K562 (cell line): ENCODE results near the gene MEF2D. TPM values are rescaled to one million over a fixed set of nuclear protein-coding genes. Genes with fewer than 3 reads are reported as not detected.
A peak's percentile ranks its signal among the peaks of the same experiment; 100 is the strongest.

ENCODE experiments used
- ILK ChIP-seq: fragments of 450-650 bp; IDR thresholded peaks from 2 replicates; pipeline ENCODE4 v1.6.1; 2016; ENCODE audit warnings: missing genetic modification characterization, low read depth, mild to moderate bottlenecking, missing compliant biosample characterization, moderate library complexity, borderline replicate concordance
- KLF1 ChIP-seq: fragments of 450-650 bp; IDR thresholded peaks from 2 replicates; pipeline ENCODE4 v1.6.1; 2016; ENCODE audit warnings: missing genetic modification characterization, missing compliant biosample characterization
- MCM2 ChIP-seq: fragments of 450-650 bp; IDR thresholded peaks from 2 replicates; pipeline ENCODE4 v1.6.1; 2017; ENCODE audit warnings: low read depth, mild to moderate bottlenecking
- MEF2D ChIP-seq: conservative IDR thresholded peaks from 2 replicates; pipeline ENCODE4 v1.6.1; 2016; ENCODE audit warnings: low read depth, missing genetic modification characterization, missing compliant biosample characterization
- NCOA2 ChIP-seq, 2 experiments: fragments of 450-650 bp; IDR thresholded peaks; 2 replicates each; pipeline ENCODE4 v1.6.1; 2018; ENCODE audit warnings: mild to moderate bottlenecking in 2 of 2, moderate library complexity in 1 of 2; ENCODE audit not compliant: partially characterized antibody in 2 of 2
- NR2C2 ChIP-seq, 2 experiments: fragments of 200-800 bp in 1 of 2; sonication (Bioruptor generic) in 1 of 2; sonication (generic) in 1 of 2; formaldehyde crosslinking in 1 of 2; IDR thresholded peaks; 2 replicates each; pipeline versions ENCODE4 v1.6.1 to v1.8.0; 2016 to 2022; ENCODE audit warnings: mild to moderate bottlenecking in 1 of 2, missing compliant biosample characterization in 1 of 2, missing genetic modification characterization in 1 of 2, missing genetic modification reagents in 1 of 2
- POLR2AphosphoS2 ChIP-seq: IDR thresholded peaks from 2 replicates; pipeline ENCODE4 v1.6.1; 2012; ENCODE audit warnings: low read length, improper control_type of control experiment
- PRPF4 ChIP-seq: fragments of 200-400 bp; formaldehyde crosslinking; IDR thresholded peaks from one replicate; pipeline ENCODE4 v1.6.1; 2017; ENCODE audit warnings: low read length, low read depth, mild to moderate bottlenecking; ENCODE audit not compliant: insufficient read depth, poor library complexity, severe bottlenecking
- RBFOX2 ChIP-seq: fragments of 200-400 bp; formaldehyde crosslinking; IDR thresholded peaks from 2 replicates; pipeline ENCODE4 v1.6.1; 2017; ENCODE audit warnings: low read depth, mild to moderate bottlenecking, low read length, moderate library complexity
- REST ChIP-seq, 2 experiments: fragments of 450-650 bp; formaldehyde crosslinking in 1 of 2; IDR thresholded peaks; 2 replicates each; pipeline versions ENCODE4 v1.4.0 to v1.6.1; 2014 to 2020; ENCODE audit warnings: mild to moderate bottlenecking in 2 of 2, borderline replicate concordance in 1 of 2, low read depth in 1 of 2
- SMAD4 ChIP-seq: fragments of 250-450 bp; sonication (Bioruptor Pico); conservative IDR thresholded peaks from 2 replicates; pipeline ENCODE4 v1.8.0; 2021; ENCODE audit warnings: inconsistent platforms, mild to moderate bottlenecking, moderate library complexity
- SMARCB1 ChIP-seq: IDR thresholded peaks from 2 replicates; pipeline ENCODE4 v1.6.1; 2011; ENCODE audit warnings: improper control_type of control experiment, low read depth; ENCODE audit not compliant: insufficient read length
- SNRNP70 ChIP-seq: fragments of 200-400 bp; formaldehyde crosslinking; optimal IDR thresholded peaks from 2 replicates; pipeline ENCODE3; 2017; ENCODE audit warnings: low read depth, low read length
- USF2 ChIP-seq: sonication (generic); formaldehyde crosslinking; IDR thresholded peaks from 2 replicates; pipeline ENCODE4 v1.5.0; 2020; ENCODE audit warnings: missing genetic modification reagents
- ZKSCAN3 ChIP-seq: fragments of 250-450 bp; sonication (Bioruptor Pico); IDR thresholded peaks from 2 replicates; pipeline ENCODE4 v1.4.0; 2020
- ZNF586 ChIP-seq: fragments of 450-650 bp; formaldehyde crosslinking; conservative IDR thresholded peaks from 2 replicates; pipeline ENCODE4 v1.4.0; 2020; ENCODE audit warnings: mild to moderate bottlenecking, moderate library complexity
- polyA plus RNA-seq, 8 experiments: library from polyadenylated mRNA; depleted of rRNA in 4 of 8; stranded (reverse) in 5 of 8; unstranded in 3 of 8; fragments of >200 nt; fragmentation: Nextera tagmentation in 2 of 8; fragmentation: Illumina TruSeq in 1 of 8; extraction: Ambion mirVana in 2 of 8; extraction: Trizol in 1 of 8; gene quantifications; 2 replicates each; pipeline versions ENCODE4 v1.2.1 to v1.2.3, GENCODE V29; 2011 to 2014; ENCODE audit warnings: inconsistent platforms in 1 of 8, missing spikeins in 1 of 8
- total RNA-seq, 7 experiments: library from RNA; depleted of rRNA in 6 of 7; stranded (reverse); fragments of >200 nt in 6 of 7; fragmentation: Illumina TruSeq in 2 of 7; extraction: Trizol in 2 of 7; gene quantifications; 2 replicates each; pipeline versions ENCODE4 v1.2.1 to v1.2.3, GENCODE V29; 2011 to 2021; ENCODE audit warnings: low replicate concordance in 1 of 7
- TF ChIP-seq, protein P1 (sequence below): sonication (generic); formaldehyde crosslinking; IDR thresholded peaks from 2 replicates; pipeline ENCODE4 v1.8.0; 2023; ENCODE audit warnings: mild to moderate bottlenecking, missing genetic modification reagents

Gene MEF2D
- total and polyA plus RNA-seq, 9 of the 15 experiments (the other 6 are each of a cell fraction or from before 2014, with no cell fraction given), result 0.10 to 19.5 (median 2.6) TPM

GRCh38 chr1:156500793-156501506 is 375 bp upstream of the MEF2D start (continued):
- TF ChIP-seq REST (IDR thresholded peaks at IDR 0.05; ENCODE audit: borderline replicate concordance) (peak; percentile 27; the same call in 1 of the 2 replicates), REST (CRISPR knock-in tag; IDR thresholded peaks at IDR 0.05; ENCODE audit: low read depth) (peak; percentile 57), MCM2 (no peak), MEF2D (tag) (no peak), KLF1 (tag) (0 out of 2 replicates have a peak, but pooled peaks have one; percentile 48), POLR2AphosphoS2 (no peak), SMAD4 (CRISPR knock-in tag) (peak; percentile 78), SNRNP70 (no peak), NCOA2 (IDR thresholded peaks at IDR 0.05; ENCODE audit: partially characterized antibody in 2 of 2) (no peak), SMARCB1 (no peak), ZNF586 (CRISPR knock-in tag) (no peak), PRPF4 (peak; percentile 43), USF2 (no peak), RBFOX2 (peak; percentile 92), ILK (no peak), NR2C2 (CRISPR knock-in tag; IDR thresholded peaks at IDR 0.05) (no peak), NR2C2 (tag; IDR thresholded peaks at IDR 0.05) (peak; percentile 72), ZKSCAN3 (CRISPR knock-in tag) (no peak)
- TF ChIP-seq, protein P1, sequence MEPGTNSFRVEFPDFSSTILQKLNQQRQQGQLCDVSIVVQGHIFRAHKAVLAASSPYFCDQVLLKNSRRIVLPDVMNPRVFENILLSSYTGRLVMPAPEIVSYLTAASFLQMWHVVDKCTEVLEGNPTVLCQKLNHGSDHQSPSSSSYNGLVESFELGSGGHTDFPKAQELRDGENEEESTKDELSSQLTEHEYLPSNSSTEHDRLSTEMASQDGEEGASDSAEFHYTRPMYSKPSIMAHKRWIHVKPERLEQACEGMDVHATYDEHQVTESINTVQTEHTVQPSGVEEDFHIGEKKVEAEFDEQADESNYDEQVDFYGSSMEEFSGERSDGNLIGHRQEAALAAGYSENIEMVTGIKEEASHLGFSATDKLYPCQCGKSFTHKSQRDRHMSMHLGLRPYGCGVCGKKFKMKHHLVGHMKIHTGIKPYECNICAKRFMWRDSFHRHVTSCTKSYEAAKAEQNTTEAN (CRISPR knock-in tag), result peak; percentile 89
